Progenitor cell of endocrine pancreas (in vitro differentiated cells): Measurements from ENCODE around the gene MCAM. TPM values are rescaled to one million over a fixed set of nuclear protein-coding genes. Genes with fewer than 3 reads are reported as not detected.
A peak's percentile ranks its signal among the peaks of the same experiment; 100 is the strongest.

Source experiments
- DNase-seq: peaks from one replicate; pipeline ENCODE4 v3.0.0; 2021; ENCODE audit warnings: low spot score; ENCODE audit not compliant: unreplicated experiment
- H3K27ac Mint-ChIP-seq: 2 replicates; pipeline ENCODE4 v1.8.0; 2021; ENCODE audit warnings: mild to moderate bottlenecking, moderate library complexity, mixed read lengths
- H3K27me3 Mint-ChIP-seq: 2 replicates; pipeline ENCODE4 v1.8.0; 2021; ENCODE audit warnings: mixed read lengths
- H3K36me3 Mint-ChIP-seq: 2 replicates; pipeline ENCODE4 v1.8.0; 2022; ENCODE audit warnings: mixed read lengths; ENCODE audit not compliant: insufficient read depth
- H3K4me1 Mint-ChIP-seq: 2 replicates; pipeline ENCODE4 v1.8.0; 2021; ENCODE audit warnings: low read depth, mixed read lengths
- H3K4me3 Mint-ChIP-seq: 2 replicates; pipeline ENCODE4 v1.8.0; 2021; ENCODE audit warnings: low read depth, mild to moderate bottlenecking, moderate library complexity, mixed read lengths
- H3K9me3 Mint-ChIP-seq: 2 replicates; pipeline ENCODE4 v1.8.0; 2021; ENCODE audit warnings: low read depth, mixed read lengths
- CTCF ChIP-seq: fragments of 200-600 bp; sonication (generic); IDR thresholded peaks from one replicate; pipeline ENCODE4 v1.5.0; 2021; ENCODE audit warnings: antibody characterized with exemption, mild to moderate bottlenecking; ENCODE audit not compliant: unreplicated experiment
- total RNA-seq: library from RNA; stranded (reverse); gene quantifications from 2 replicates; pipeline ENCODE4 v1.2.1, GENCODE V29; 2021

MCAM gene
- total RNA-seq, 1 donor from 2014 or later = 12.7 TPM

- DNase-seq = peak; percentile 60
- Mint-ChIP-seq H3K4me1 (peaks cover 11% of the 10 kb centered on the region), H3K27ac (no peak overlapping the region), H3K9me3 (no peaks in the 10 kb centered on the region), H3K27me3 (peaks cover 27% of the 10 kb centered on the region), H3K4me3 (no peak overlapping the region), H3K36me3 (no peaks in the 10 kb centered on the region)
- TF ChIP-seq CTCF = peak; percentile 79
Observed at GRCh38 chr11:119323532-119324033, 6.7 kb upstream of the MCAM start.

- DNase-seq = no peak
- TF ChIP-seq CTCF = no peak
Observed at GRCh38 chr11:119322921-119323531, 6.1 kb upstream of the MCAM start.

GRCh38 chr11:119322360-119322739, 5.4 kb upstream of the MCAM start:
- H3K4me1 Mint-ChIP-seq = peaks cover 16% of the 10 kb centered on the region
- H3K4me3 Mint-ChIP-seq = no peak overlapping the region
- no peak for DNase-seq
- peaks cover 35% of the 10 kb centered on the region for H3K27me3 Mint-ChIP-seq
- TF ChIP-seq CTCF = no peak
- no peak overlapping the region for H3K27ac Mint-ChIP-seq
- no peaks in the 10 kb centered on the region for H3K9me3 Mint-ChIP-seq
- no peaks in the 10 kb centered on the region for H3K36me3 Mint-ChIP-seq

More at GRCh38 chr11:119322921-119323531, 6.1 kb upstream of the MCAM start:
- Mint-ChIP-seq H3K9me3 (no peaks in the 10 kb centered on the region), H3K4me1 (peaks cover 12% of the 10 kb centered on the region), H3K4me3 (no peak overlapping the region), H3K27ac (no peak overlapping the region), H3K27me3 (peaks cover 30% of the 10 kb centered on the region), H3K36me3 (no peaks in the 10 kb centered on the region)

- DNase-seq = no peak
- no peaks in the 10 kb centered on the region for H3K9me3 Mint-ChIP-seq
- peak overlapping the region; percentile 76 for H3K27ac Mint-ChIP-seq
- peaks cover 16% of the 10 kb centered on the region for H3K4me1 Mint-ChIP-seq
- no peak for TF ChIP-seq CTCF
- peak overlapping the region; percentile 67 for H3K4me3 Mint-ChIP-seq
- peaks cover 36% of the 10 kb centered on the region for H3K27me3 Mint-ChIP-seq
- no peaks in the 10 kb centered on the region for H3K36me3 Mint-ChIP-seq
Observed at GRCh38 chr11:119320776-119321524, 4.0 kb upstream of the MCAM start.

- peaks cover 43% of the 10 kb centered on the region for H3K27me3 Mint-ChIP-seq
- H3K4me3 Mint-ChIP-seq = peak overlapping the region; percentile 57
- no peak overlapping the region for H3K27ac Mint-ChIP-seq
- no peaks in the 10 kb centered on the region for H3K9me3 Mint-ChIP-seq
- no peaks in the 10 kb centered on the region for H3K36me3 Mint-ChIP-seq
- H3K4me1 Mint-ChIP-seq = peaks cover 19% of the 10 kb centered on the region
- DNase-seq = no peak
- TF ChIP-seq CTCF = no peak
Observed at GRCh38 chr11:119320240-119320775, 3.4 kb upstream of the MCAM start.
